GM19452 (cell line): ENCODE results near the gene CLDN17.

ENCODE experiments used
- ATAC-seq: cut with Tn5 transposase; IDR thresholded peaks from one replicate; pipeline ENCODE4 v1.9.1; 2021; ENCODE audit not compliant: unreplicated experiment

Gene CLDN17

GRCh38 chr21:30166705-30167104, at the start of gene CLDN17:
TSS of gene CLDN17 (minus strand) at chr21:30166805. CDS start at chr21:30166617, 188 bp downstream.
- ATAC-seq: no peak

DNA sequence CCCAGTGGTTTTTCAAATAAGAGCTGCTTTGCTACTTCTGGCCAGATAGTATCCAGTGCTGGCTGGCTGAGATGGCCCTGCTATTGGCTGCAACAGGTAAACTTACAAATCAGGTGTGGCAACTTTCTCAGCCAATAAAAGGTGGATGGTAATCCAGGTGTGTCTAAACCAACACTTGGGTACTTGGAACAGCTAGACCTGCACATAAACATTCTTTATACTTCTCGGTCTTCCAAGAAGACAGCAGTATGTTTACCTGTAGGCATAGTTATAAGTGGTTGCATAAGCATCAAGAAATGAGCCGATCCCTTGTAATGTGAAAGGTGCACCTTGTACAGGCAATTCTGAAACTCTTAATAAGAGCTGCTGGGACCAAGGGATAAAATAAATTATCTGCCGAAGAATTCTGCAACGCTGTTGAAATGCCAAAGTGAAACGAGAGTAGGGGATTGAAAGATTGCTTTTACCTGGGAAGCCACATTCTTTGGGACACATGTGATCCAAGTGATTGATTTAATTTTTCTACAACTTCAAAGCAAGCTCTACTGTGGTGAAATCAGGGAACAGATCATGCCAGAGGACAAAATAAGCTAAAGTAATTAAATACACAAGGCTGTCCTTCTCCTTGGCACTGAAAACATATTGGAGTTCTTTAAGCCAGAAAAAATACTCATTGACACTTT, 49.6 kb upstream of the CLDN17 start, which contains the start of gene CLDN8:
Gene CLDN8 (minus strand): TSS at position 57 of the 683 bp plus-strand sequence. CDS start 172 bp downstream, outside the sequence.
- ATAC-seq: no peak

DNA sequence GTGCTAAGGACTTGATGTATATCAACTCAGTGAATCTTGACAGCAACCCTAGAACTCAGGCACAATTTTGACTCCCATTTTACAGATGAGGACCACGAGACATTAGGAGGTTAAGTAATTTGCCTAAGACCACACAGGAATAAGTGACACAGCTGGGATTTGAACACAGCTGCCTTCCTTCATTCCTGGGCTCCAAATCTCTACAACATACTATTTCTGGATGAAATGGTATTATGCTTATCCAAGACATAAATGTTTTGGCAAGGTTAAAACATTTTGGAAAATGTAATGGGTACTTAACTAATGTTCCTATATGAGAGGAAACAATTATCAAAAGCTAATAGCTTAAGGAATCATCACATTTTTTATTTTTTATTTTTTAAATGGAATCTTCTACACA, 44.5 kb upstream of the CLDN17 start:
- ATAC-seq: no peak

DNA sequence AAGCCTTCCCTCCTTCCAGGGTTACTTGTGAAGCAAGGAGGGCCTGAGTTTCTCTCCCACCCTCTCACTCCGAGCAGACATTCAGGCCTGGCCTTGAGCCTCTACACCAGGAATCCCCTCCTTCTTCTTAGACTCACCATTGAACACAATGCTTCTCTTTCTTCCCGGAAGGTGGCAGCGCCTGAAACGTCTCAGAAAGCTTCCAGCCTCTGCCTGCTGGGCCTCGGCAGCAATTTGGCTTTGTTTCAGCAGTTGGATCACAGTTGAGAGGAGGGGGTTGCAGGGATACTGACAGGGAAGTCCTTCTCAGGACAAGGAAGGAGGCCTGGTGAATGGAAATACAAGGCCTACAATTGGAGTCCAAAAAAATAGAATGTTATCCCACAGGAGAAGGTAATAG, 43.0 kb upstream of the CLDN17 start:
- no peak for ATAC-seq

- ATAC-seq: no peak
These were observed 40.6 kb upstream of the CLDN17 start for GRCh38 chr21:30207252-30207579.

DNA sequence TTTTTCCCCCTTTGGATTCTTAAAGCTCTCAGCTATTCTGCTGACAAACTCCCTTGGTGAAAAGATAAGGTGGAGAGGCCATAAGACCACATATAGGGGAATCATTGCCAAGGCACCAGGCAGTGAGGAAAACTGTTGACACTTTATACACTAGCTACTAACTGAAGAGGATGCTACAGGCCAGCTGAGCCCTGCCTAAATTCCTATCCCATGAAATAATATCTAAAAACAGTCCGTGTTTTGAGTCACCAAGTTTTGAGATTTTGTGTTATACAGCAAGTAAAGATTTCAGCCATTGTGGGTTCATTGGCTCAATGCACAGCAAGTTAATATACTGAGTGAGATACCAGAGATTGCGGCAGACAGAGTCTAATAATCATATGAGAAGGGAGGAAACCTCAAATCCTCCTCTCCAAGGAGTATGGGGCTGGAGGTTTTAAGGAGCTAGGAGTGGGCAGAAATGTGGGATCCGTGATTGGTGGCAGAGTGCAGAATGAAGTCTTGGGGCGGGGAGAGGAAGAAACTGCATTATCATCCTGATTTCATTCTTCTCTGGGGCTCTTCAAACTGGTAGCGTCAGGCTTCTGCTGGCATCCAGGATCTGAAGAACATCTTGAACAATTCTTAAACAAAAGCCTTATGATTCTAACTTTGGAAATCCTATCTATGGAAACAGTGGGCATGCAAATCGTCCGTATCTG, 40.1 kb upstream of the CLDN17 start:
- ATAC-seq: no peak

DNA sequence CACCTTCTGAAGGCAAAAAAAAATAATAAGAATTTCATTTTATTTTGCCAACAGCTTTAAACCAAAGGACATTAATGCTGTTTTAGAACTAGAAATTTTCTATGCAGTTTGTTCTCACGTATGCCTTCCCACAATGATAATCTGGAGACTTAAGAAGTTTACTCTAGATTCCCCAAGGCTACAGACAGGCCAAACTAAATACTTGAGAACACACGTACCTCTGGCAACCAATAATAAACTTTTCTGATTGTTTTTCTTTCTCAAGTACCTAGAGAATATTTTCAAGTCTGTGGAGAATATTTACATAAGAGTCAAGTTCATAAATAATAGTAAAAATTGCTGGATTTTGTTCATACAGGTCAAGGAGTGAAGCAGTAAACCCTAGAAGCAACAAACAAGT, 33.4 kb upstream of the CLDN17 start:
- ATAC-seq: no peak

GRCh38 chr21:30194701-30195299, 28.2 kb upstream of the CLDN17 start:
- ATAC-seq: no peak

DNA sequence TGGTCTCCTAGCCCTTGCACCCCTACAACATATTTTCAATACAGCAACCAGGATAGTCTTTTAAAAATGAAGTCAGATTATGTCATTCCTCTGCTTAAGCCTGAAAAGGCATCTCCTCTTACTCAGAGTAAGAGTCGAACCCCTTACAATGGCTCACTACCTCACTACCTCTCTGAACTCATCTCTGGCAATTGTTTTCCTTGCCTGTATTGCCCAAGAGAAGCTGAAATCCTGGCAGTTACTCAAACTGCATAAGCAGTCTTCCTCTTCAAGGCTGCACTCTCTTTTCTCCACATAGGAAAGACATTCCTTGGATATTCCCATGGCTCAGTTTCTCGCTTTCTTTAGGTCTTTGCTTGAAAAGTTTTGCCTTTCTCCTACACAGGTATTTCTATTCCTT, 26.6 kb upstream of the CLDN17 start:
- ATAC-seq: no peak

DNA sequence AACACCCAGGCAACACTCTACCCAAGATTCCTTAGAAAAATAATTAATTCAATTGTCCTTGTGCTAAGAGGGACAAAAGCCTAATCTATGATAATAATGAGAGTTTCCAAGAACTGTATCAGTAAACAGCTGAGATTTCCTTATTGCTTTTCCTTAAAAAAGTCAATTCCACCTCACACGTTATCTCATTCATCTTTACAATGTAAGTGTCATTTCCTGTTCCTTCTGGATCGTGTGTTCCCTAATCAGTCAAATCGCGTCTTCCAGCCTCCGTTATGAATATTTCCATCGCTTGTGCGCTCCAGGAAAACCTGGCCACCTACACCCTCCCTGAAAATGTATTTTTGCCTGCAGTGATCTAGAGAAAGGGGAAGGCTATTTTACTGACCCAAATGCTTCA, 23.9 kb upstream of the CLDN17 start:
- no peak for ATAC-seq

- ATAC-seq: no peak
These were observed 23.2 kb upstream of the CLDN17 start for GRCh38 chr21:30189773-30190172.

- ATAC-seq: no peak
These were observed 19.6 kb upstream of the CLDN17 start for GRCh38 chr21:30186242-30186641.

DNA sequence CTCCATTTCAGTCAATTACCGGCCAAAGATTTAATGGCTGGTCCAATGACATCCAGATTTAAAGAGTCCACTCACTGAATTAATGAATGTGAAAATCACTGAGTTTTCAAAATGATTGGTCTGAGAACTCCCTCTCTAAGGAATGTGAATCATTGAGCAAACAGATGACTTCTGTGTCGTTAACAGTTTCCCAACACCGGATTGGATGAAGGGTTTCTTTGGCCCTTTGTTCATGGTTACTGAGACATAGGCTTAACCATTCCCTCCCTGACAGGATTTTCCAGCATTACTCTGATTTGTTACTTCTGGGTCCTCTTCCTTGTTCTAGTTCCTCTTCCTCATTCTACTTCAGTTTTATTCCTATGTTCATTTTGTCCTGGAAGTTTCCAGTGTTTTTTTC, 1.5 kb upstream of the CLDN17 start:
- ATAC-seq: no peak

- ATAC-seq: no peak
These were observed 434 bp downstream of the CLDN17 start for GRCh38 chr21:30166171-30166570.

GRCh38 chr21:30164796-30165195, 1.8 kb downstream of the CLDN17 start:
- ATAC-seq: no peak

GRCh38 chr21:30153697-30154340, 12.8 kb downstream of the CLDN17 start:
- no peak for ATAC-seq

- ATAC-seq: no peak
These were observed 13.8 kb downstream of the CLDN17 start for GRCh38 chr21:30152792-30153191.

DNA sequence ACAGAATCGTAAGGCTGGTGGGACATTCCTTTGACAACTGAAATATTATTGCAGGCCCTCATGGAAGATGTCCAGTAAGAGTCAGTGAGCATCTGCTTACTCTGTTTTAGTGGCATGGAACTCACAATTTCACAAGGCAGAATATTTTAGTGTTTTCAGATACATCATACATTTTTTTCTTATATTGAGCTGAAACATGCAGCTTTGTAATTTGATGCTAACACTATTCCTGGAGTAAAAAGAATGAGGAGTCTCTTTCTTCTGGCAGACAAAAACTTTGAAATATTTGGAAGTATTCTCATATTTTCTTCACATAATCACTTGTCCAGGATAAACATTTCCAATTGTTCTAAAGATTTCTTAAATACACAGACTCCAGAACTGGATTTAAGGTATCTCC, 17.7 kb downstream of the CLDN17 start:
- ATAC-seq: no peak

DNA sequence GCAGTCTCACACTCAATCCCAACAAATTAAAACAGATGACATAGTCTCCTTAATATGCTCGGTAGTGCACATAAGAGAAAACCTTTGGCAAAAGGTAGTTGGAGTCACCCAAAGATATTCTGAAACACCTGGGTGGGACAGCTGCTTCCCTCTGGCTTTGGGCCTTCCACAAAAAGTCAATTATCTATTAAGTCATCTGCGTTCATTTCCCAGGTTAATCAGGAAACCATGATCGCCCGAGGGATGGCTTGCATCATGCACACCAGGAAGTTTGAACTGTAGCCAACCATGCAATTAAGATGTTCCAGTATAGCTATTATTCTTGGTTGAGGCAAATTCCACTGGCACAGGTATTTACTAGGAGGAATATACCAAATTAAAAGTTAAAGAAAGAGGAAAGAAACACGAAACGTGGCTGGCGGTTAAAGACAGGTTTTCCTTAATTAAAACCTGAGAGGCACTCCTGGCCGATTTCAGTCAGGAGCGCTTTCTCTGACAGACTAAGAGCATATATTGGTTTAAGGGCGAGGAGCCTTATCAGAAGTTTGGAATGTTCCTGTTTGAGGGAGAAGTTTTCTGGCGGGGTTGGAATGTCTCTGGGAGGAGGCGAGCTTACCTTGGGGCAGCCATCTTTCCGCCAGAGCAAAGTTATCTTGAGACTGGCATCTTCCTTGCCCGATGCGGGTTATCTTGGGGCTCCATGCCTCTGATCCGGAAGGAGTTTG, 19.9 kb downstream of the CLDN17 start:
- no peak for ATAC-seq

- no peak for ATAC-seq
These were observed 28.1 kb downstream of the CLDN17 start for GRCh38 chr21:30138483-30138882.

DNA sequence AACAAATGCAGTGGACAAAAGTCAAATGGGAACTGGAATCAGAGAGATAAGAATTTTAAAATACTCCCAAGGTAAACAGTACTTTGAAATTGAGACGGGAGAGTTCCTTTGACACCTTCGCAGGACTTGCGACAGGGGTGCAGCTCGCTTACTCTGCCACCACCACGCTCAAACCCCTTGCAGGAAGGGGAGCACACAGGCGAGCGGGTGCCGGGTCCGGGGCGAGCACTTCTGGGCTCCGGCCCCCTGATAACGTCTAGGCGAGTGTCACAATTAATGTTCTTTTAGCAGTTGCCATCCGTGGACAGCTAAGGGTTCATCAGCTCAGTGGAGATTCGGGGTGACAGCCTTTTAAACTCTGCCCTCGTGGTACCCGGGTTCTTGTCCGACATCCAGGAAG, 37.4 kb downstream of the CLDN17 start:
- ATAC-seq: no peak
